ENCODE measurements around the gene RABL2B.

Gene RABL2B

DNA sequence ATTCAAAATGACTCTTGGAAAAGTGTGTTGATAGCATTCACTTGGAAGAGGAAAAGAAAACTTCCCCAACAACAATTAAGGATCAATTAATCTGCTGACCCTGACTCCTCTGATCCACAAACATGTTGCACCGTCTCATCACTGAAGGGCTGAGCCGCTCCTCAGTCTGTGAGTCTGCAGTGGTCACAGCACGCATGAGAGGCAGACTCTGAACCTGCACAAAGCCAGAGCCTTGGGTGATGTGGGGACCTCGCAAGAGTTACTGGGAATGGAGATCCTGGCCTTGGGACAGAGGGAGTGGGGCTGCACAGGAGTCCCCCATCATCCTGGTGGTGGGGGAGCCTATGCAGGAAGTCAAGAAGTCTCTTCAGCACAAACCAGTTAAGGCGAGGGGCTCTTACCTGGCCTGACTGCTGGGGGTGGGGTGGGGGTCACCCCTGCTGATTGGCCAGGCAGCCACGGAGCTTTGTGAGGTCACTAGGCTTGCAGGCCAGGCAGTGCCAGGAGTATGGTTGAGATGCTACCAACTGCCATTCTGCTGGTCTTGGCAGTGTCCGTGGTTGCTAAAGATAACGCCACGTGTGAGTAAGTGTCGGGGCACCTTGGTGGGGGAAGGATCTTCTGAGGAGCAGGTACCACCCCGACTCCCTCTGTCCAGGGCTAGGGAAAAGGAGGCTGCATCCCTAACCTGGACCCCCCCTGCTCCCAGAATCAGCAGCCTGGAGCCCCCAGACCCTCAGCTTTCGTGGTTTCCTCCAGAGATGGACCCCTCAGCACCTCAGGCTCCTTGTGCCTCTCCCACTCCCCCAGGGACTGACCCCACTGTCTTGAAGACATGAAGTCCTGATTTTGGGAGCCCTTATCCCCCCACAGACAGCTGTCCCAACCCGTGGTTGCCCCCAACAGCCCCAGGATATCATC lies 45.4 kb downstream of the RABL2B start, which contains the start of gene ACR:
TSS of gene ACR (plus strand) at position 477 of the 921 bp plus-strand sequence. CDS start at position 509, 32 bp downstream.
- no peak for DNase-seq

DNA sequence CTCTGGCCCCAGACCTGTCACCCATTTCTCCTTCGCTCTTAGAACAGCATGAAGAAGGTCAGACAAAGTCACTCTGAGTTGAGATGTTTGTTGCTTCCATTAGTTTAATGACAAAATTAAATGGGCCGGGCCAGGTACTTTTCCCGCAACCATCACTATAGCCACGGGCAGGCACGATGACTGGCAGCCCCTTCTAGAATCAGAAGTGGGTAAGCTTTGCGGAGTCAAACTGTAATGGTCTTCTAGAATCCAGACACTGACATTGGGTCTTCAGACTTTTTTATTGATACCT lies 47.8 kb downstream of the RABL2B start:
- no peak for DNase-seq

DNA sequence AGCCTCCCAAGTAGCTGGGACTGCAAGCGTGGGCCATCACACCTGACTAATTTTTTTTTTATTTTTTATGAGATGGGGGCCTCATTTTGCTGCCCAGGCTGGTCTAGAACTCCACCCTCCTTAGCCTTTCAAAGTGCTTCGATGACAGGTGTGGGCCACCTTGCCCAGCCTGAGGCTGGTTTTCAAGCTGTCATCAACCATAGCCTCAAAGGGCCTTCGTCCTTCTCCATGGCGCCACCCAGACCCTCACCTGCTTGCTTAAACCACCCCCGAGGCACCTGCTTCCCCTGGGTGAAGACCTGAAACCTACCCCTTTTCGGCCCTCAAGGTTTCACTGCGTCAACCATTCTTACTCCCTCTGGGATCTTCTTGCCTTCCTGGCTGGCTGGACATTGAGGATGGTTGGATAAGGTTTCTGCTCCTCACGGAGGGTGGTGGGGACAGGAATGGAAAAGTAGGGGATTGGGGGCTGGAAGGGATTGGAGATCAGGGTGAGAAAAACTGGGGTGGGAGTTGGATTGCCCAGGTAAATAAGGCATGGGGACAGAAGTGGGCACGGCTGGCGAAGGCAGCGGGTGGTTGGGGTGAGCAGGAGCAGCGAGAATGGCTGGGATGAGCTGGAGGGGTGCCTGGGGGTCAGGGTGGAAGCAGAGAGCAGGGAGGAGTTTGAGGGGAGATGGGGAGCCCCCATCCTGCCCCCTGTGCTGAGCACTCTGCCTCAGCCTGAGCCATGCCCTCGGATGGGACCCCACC lies 48.3 kb downstream of the RABL2B start:
- DNase-seq: no peak

DNA sequence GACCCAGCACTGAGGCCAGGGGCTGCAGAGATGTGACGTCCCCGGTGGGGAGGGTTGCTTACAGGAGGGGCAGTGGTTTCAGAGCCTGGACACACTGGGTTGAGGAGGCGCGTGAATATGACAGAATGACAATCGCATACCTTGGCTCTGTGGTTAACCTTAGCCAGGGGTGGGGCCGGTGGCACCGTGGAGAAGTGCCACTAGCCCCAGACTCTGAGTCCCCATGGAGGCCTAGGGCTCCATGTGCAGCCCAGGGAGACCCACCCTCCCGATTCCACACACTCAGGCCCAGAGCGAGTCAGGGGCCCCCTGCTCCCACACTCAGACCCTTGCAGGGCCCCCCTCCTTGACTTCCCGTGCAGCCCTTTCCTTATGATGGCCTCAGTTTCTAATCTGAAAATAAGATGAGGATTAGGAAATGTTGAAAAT lies 49.1 kb downstream of the RABL2B start:
- DNase-seq: no peak

DNA sequence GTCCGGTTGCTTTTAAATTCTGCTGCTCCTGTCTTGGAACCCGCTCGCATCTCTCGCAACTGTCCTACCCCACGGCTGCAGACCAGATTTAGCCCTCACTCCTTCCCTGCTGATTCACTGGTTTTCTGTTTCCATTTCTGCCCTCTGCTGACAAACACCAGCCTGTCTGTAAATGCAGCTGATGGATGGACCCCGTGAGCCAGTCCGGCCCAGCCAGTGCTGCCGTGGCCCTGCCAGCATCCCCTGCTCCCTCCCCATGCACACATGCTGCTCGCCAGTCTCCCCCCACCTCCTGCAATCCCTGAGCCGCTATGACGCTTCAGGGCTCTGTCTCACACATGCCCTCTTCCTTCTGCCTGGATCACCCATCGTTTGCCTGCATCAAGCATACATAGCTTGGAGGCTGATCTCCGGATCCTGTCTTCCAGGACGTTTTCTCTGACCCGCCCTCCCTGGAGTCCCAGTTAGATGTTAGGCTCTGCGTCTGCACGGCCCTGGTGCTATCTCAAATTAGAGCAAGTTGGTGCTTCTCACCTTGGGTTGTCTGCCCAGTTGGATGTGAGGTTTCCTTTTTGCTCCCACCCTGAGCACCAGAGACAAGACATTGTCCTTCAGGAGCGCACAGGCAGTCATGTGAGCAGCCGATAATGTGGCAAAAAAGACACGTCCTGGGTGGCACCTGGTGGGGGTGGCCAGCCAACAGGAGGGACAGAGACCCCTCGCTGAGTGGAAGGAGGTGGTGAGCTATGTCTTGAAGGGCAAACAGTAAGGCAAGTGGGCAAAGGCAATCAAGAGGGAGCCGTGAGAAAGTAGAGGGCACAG lies 49.7 kb downstream of the RABL2B start:
- DNase-seq: no peak

DNA sequence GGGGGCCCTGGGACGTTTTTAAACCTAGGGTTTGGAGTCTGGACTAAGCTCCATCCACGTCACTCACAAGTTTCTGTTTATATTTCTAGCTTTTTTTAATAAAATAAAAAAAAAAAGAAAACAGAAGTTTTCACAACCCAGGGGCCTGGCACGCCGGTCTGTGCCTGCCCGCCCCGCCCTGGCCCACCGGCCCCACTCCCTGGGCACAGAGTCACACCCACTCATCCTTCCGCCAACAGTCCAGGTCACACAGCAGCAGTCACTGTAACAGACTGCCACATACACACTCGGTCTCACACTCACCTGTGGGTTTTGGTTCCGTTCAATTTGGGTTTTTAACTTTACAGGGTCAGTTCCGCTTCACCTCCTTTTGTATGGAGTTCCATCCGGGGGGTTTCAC lies 50.8 kb downstream of the RABL2B start:
- DNase-seq: no peak

DNA sequence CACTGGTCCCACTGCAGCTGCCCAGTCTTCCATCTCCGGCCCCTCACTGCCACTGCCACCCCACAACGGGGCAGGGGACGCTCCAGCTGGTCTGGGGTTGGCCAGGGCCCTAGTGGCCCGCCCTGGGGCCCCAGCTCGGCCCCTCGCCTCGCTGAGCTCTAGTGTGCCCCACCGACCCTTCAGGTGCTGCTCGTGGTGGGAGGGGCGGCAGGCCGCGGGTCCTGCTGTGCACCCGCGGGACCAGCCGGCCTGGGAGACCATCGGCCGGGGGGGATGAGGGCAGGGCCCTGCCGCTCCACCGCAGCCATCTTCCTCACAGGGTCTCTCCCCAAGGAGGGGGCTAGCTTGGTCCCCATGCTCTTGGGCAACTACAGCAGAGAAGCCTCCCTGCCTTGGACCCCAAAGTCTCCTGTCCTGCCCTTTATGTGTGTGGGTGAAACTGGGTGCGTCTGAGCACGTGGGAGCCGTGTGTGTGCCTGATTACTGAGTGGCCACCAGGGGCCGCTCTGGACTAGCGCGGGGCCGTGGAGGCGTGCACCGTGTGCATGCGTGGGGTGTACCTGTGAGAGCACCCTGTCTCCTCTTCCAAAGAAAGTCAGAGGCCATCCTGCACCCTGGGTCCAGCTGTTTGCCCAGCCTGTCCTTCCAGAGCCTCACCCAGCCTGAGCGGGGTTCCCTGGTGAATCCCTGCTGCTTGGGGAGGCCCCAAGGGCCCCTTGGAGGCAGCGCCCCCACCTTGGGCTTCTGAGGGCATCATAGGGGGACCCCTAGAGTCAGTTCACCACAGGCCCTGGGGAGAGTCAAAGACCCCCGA lies 51.4 kb downstream of the RABL2B start:
- DNase-seq: peak; percentile 36

DNA sequence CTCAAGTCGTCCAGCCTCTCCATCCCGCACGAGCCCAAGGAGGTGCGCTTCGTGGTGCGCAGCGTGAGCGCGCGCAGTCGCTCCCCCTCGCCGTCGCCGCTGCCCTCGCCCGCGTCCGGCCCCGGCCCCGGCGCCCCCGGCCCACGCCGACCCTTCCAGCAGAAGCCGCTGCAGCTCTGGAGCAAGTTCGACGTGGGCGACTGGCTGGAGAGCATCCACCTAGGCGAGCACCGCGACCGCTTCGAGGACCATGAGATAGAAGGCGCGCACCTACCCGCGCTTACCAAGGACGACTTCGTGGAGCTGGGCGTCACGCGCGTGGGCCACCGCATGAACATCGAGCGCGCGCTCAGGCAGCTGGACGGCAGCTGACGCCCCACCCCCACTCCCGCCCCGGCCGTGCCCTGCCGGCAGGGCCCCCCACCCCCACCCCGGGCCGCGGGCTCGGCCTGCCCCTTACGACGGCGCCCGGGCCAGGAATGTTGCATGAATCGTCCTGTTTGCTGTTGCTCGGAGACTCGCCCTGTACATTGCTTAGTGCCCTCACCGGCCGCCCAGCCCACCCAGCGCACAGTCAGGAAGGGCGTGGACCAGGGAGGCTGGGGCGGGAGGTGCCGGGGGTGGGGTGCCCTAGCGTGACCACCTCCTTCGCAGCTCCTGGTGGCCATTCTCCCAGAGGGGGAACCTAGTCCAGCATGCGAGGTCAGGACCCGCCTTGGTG lies 52.3 kb downstream of the RABL2B start:
- no peak for DNase-seq

DNA sequence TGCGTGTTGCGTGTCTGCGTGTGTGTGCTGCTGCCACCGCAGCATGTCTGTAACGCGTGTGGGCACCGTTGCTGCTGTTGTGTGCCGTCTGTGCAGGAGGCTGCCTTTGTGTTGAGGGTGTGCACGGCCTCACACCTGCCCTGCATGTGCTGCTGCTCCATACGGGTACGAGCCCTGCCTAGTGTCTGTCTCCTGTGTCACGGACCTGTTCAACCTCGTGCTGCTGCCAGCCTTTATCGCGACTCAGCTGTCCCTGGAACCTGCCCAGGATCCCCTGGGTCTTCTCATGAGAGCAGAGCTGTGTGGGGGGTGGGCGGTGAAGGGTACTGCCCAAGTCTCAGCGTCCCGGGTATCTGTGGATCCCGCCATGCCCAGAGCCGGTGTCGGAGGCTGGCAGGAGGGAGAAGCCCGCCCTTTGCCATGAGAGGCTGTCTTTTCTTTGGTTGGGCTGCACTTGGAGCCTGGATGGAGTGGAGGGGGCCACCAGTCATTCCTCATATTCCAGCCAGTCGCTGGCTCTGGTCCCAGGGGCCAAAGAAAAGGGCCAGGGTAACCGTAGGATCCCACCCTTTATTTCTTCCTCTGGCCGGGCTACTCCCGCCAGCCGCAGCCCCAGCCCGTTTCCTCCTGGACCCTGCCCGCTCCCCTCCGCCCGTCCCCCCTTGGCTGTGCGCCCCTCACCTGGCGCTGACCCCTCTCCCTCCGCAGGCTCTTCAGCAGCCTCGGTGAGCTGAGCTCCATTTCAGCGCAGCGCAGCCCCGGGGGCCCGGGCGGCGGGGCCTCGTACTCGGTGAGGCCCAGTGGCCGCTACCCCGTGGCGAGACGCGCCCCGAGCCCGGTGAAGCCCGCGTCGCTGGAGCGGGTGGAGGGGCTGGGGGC lies 53.2 kb downstream of the RABL2B start:
- no peak for DNase-seq

DNA sequence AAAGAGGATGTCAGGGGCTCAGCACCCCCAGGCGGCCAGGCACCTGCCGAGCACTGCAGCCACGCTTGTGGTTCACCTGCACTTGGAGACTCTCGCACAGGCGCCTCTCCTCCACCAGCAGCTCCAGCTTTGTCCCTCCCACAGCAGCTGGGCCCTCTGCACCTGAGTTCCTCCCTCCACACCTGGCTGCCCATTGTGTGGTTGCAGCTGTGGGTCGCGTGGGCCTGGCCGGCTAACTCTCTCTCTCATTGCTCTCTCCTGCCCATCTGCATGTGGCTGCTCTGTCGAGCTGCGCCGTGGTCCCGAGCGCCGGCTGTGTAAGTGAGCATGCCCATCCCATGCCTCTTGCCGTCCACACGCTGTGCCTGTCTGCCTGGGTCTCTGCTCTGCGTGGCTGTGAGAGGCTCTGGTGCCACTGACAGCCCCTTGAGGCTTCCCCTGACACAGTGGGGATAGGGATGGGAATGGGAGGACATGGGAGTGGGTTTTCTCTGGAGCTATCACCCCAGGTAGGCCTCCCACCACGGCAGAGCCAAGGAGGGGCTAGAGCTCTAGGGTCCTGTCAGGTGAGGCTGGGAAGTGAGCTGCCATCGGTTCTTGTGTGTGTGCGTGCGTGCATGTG lies 53.9 kb downstream of the RABL2B start:
- DNase-seq: no peak

DNA sequence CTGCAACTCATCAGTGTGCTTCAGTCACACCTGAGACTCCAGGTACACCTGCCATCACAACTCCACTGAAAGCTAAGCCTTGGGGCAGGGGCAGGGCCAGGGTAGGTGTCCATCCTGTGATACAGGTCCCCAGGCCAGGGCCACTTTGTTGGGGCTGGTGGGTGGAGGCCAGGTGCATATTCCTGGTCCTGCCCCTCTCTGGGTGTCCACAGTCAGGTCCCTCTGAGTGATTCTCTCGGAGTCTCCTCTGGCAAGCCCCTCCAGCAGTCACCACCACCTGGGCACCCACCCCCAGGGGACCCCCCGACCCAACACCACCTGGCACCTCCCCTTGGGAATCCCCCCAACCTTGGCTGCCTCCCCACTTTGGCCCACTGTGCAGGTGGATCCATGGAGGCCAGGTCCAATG lies 54.9 kb downstream of the RABL2B start:
- no peak for DNase-seq

DNA sequence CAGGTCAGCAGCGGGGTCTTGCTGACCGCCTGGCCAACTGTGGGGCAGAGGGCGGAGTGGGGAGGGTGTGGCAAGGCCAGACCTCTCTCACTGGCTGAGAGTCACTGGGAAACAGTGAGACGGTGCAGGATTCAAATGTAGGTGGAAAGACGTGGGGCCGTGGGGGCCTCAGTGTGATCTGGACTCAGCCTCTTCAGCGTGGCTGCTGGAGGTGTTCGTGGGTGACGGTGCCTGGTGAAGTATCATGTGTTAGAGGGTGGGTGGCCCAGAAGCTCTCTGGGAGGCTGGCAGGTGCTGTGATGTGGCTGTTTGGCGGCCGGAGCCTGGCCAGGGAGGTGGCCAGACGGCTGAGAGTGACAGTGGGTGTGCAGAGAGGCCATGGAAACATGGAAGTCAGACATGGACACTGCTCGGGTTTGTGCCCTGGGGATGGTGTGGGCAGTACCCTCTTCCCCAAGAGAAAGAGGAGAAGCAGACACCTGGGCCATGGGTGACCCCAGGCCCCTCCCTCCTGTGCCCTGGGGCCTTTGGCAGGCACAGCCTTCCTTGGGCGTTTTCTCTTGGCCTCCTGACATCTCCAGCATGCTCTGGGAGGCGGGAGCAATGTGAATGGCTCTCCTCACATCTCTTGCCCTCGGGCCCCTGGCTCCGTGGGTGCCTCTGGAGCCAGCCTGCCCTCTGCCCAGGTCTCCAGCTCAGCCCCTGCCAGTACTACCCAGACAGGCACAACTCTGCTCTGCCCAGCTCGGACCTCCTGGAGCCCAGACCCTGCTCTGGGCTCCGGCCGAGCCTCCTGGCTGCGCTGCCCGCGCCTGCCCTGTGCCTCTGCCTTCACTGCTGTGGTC lies 55.5 kb downstream of the RABL2B start:
- DNase-seq: no peak

DNA sequence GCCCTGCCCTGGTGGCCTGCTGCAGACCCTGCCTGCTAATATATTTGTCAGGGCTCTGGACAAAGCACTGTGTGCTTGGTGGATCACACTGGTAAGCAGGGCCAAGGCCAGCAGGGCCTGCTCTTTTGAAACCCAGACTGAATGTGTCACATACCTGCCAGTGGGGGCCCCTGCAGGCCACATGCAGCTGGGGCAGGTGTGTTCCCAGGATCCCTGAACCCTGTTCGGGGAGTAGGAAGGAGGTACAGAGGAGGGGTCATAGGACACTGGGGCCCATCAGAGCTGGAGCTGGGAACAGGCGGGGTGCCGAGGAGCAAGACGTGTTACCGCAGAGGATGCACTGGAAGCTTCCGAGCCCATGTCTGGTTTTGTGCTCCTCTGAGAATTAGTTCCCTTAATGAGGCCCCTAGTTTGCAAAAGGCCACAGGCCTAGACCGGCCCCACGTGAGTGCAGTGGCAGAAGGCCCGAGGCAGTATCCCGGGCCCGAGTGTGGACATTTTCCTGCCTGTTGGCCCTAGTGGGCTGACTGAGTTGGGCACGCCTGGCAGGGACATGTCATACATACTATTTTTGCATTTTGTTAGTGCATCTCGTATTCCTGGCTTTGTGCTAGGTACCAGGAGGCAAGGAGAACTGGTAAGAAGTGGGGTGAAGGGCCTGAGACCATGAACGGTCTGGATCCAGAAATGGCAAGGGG lies 56.6 kb downstream of the RABL2B start:
- no peak for DNase-seq

DNA sequence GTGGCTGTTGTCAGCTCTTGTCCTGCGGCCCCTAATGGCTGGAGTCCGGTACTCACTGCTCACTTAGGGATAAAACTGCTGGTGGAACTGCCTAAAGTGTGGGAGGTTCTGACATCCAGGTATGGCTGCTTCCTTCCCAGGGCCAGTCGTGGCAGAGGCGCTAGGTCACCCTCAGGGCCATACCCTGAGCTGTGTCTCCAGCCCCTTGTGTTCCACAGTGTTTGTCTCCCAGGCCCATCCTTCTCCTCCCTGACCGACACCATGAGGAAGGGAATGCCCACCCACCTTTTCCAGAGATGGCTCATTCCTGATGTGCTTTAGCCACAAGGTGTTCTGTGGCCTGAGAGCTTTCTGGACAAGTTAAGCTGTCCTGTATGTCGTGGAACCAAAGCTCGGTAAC lies 57.8 kb downstream of the RABL2B start:
- DNase-seq: no peak

DNA sequence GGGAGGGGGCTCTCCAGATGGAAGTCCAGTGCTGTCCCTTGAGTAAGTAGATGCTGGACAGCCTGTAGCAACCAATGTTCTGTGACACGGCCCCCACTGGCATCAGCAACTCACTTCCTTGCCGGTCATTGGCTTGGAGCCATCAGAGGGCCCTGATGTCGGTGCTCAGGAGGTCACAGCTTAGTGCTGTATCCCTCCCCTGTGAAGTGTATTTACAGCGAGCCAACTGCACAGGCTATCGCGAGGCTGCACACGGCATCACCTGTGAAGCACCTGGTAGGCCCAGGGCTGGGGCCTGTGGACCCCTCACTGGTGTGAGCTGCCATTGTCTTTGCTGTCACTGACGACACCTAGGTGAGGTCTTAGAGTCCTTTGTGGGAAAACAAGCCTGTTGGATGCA lies 58.8 kb downstream of the RABL2B start:
- no peak for DNase-seq

DNA sequence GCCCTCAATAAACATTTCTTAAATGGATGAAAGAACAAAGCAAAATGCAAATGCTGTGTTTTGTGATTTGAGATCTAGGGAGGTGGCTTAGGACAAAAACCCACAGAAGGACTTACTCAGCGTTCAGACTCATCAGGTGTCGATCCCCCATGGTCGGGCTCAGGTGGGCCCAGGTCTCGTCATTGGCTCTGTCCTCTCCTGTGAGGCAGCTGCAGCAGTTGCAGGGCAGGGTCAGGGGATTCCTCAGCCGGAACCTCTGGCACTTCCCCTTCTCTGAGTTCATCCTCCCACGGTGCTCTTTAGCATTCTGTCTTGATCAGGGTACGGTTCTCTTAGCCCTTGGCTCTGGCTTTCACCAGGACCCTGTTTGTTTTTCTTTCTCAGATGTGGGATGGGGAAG lies 59.4 kb downstream of the RABL2B start:
- no peak for DNase-seq

DNA sequence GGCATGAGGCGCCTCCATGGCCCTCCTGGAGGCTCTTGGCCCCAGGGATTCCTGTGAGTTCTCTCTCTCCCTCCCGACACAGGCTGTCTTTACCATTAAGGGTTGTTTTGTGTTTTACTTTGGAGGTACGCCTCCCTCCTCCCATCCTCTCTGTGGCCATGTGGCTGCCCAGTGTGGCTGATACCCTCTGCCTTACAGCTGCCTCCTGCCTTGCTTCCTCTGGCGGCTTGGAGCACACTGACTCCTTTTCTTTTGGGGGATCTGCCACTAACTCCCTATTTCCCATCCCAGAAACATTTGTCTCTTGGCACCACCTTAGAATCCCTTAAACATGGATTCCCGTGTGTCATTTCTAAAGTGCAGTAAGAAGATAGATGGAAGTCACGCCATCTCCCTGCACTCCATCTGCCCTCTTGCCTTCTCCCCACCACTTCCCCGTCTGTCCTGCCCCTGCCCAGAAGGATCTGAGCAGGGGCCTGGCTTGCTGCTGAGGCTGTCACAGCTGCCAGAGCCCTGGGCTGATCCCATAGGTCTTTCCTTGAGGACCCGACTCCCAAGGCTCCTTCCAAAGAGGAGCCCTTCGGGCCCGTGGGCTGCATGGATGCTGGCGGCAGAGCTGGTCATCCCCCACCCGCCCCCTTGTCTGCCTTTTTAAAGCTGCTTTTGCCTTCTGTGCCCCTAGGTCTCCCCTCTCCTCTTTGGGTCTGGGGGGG lies 60.6 kb downstream of the RABL2B start:
- no peak for DNase-seq
